NCI-H146 treated with DMSO at 0.1 percent for 48 hours (cell line): ENCODE measurements around the gene CCDC148.
"Not testable (repeated sequence)": the region's sequence is repeated elsewhere in the genome, so short reads cannot be mapped to it uniquely, and the experiment has no call there.

Source experiments
- DNase-seq: peaks from one replicate; lab custom pipeline; 2025; ENCODE audit not compliant: unreplicated experiment; lab: John Stamatoyannopoulos, UW

CCDC148 gene

GRCh38 chr2:158223066-158223465 lies 233.5 kb downstream of the CCDC148 start:
- DNase-seq: not testable (repeated sequence)

GRCh38 chr2:158221063-158222020 lies 235.2 kb downstream of the CCDC148 start:
- DNase-seq: no peak

- no peak for DNase-seq
Observed at GRCh38 chr2:158217593-158217992, 239.0 kb downstream of the CCDC148 start.

GRCh38 chr2:158214431-158214830 lies 242.1 kb downstream of the CCDC148 start:
- DNase-seq: peak; percentile 35

- no peak for DNase-seq
Observed at GRCh38 chr2:158213773-158214172, 242.8 kb downstream of the CCDC148 start.

- DNase-seq: no peak
Observed at GRCh38 chr2:158212301-158212700, 244.3 kb downstream of the CCDC148 start.

- no peak for DNase-seq
Observed at GRCh38 chr2:158211502-158211901, 245.1 kb downstream of the CCDC148 start.

- DNase-seq: no peak
Observed at GRCh38 chr2:158207354-158207753, 249.2 kb downstream of the CCDC148 start.

- peak; percentile 73 for DNase-seq
Observed at GRCh38 chr2:158205215-158205614, 251.3 kb downstream of the CCDC148 start.

- no peak for DNase-seq
Observed at GRCh38 chr2:158204741-158205165, 251.8 kb downstream of the CCDC148 start.

- peak; percentile 11 for DNase-seq
Observed at GRCh38 chr2:158202161-158202815, 254.3 kb downstream of the CCDC148 start.

- DNase-seq: no peak
Observed at GRCh38 chr2:158199928-158200650, 256.5 kb downstream of the CCDC148 start.

- DNase-seq: no peak
Observed at GRCh38 chr2:158197940-158198339, 258.6 kb downstream of the CCDC148 start.

GRCh38 chr2:158194229-158194628 lies 262.3 kb downstream of the CCDC148 start:
- no peak for DNase-seq

GRCh38 chr2:158192515-158193443 lies 263.8 kb downstream of the CCDC148 start:
- DNase-seq: no peak

GRCh38 chr2:158191076-158191895 lies 265.3 kb downstream of the CCDC148 start:
- peak; percentile 19 for DNase-seq

GRCh38 chr2:158189526-158189925 lies 267.0 kb downstream of the CCDC148 start:
- DNase-seq: peak; percentile 30

GRCh38 chr2:158187908-158188307 lies 268.6 kb downstream of the CCDC148 start:
- no peak for DNase-seq

- DNase-seq: no peak
Observed at GRCh38 chr2:158184556-158185343, 271.8 kb downstream of the CCDC148 start.
